HepG2 (cell line): ENCODE data around the gene NCBP2. TPM values are rescaled to one million over a fixed set of nuclear protein-coding genes. Genes with fewer than 3 reads are reported as not detected.

Experiments
- ATF1 ChIP-seq: IDR thresholded peaks from 2 replicates; pipeline ENCODE4 v1.6.1; 2016; ENCODE audit warnings: mild to moderate bottlenecking, control low read depth
- CENPBD1 ChIP-seq: sonication (generic); formaldehyde crosslinking; IDR thresholded peaks from 2 replicates; pipeline ENCODE4 v1.8.0; 2022; ENCODE audit warnings: missing genetic modification reagents, low read depth, mild to moderate bottlenecking, borderline replicate concordance
- DZIP1 ChIP-seq: sonication (generic); formaldehyde crosslinking; IDR thresholded peaks from 2 replicates; pipeline ENCODE4 v1.5.0; 2020; ENCODE audit warnings: mild to moderate bottlenecking, missing genetic modification reagents
- MBD4 ChIP-seq: IDR thresholded peaks from 2 replicates; pipeline ENCODE4 v1.6.1; 2012; ENCODE audit warnings: low read length, inconsistent platforms, borderline replicate concordance
- POLR2G ChIP-seq: fragments of 200-400 bp; formaldehyde crosslinking; IDR thresholded peaks from 2 replicates; pipeline ENCODE4 v1.6.1; 2018; ENCODE audit warnings: mild to moderate bottlenecking, low read depth, low read length, moderate library complexity
- RBFOX2 ChIP-seq: fragments of 200-400 bp; formaldehyde crosslinking; IDR thresholded peaks from 2 replicates; pipeline ENCODE4 v1.6.1; 2017; ENCODE audit warnings: low read depth, mild to moderate bottlenecking, low read length
- ZBED4 ChIP-seq: sonication (generic); formaldehyde crosslinking; IDR thresholded peaks from 2 replicates; pipeline ENCODE4 v1.4.0; 2020; ENCODE audit warnings: missing genetic modification reagents, borderline replicate concordance
- ZMAT5 ChIP-seq: sonication (generic); formaldehyde crosslinking; IDR thresholded peaks from 2 replicates; pipeline ENCODE4 v1.5.0; 2020; ENCODE audit warnings: mild to moderate bottlenecking, low read depth, missing genetic modification reagents, borderline replicate concordance
- ZMYM4 ChIP-seq: sonication (generic); formaldehyde crosslinking; IDR thresholded peaks from 2 replicates; pipeline ENCODE4 v1.8.1; 2023; ENCODE audit warnings: mild to moderate bottlenecking, missing genetic modification reagents
- ZNF160 ChIP-seq: sonication (generic); formaldehyde crosslinking; IDR thresholded peaks from 2 replicates; pipeline ENCODE4 v1.8.0; 2022; ENCODE audit warnings: mild to moderate bottlenecking, inconsistent platforms, missing genetic modification reagents
- ZNF256 ChIP-seq: sonication (generic); formaldehyde crosslinking; conservative IDR thresholded peaks from 2 replicates; pipeline ENCODE4 v1.4.0; 2020; ENCODE audit warnings: missing genetic modification reagents
- ZNF264 ChIP-seq: sonication (generic); formaldehyde crosslinking; IDR thresholded peaks from 2 replicates; pipeline ENCODE4 v1.4.0; 2020; ENCODE audit warnings: missing genetic modification reagents
- ZNF709 ChIP-seq: sonication (generic); formaldehyde crosslinking; IDR thresholded peaks from 2 replicates; pipeline ENCODE4 v1.5.0; 2020; ENCODE audit warnings: mild to moderate bottlenecking, missing genetic modification reagents
- ZNF749 ChIP-seq: sonication (generic); formaldehyde crosslinking; IDR thresholded peaks from 2 replicates; pipeline ENCODE4 v1.8.0; 2022; ENCODE audit warnings: mild to moderate bottlenecking, missing genetic modification reagents, moderate library complexity, borderline replicate concordance
- polyA plus RNA-seq, 8 experiments: library from polyadenylated mRNA; depleted of rRNA in 3 of 8; stranded (reverse) in 7 of 8; unstranded in 1 of 8; fragments of >200 nt; fragmentation: Illumina TruSeq in 4 of 8; extraction: Trizol in 4 of 8; gene quantifications; 2 replicates each; pipeline versions ENCODE4 v1.2.1 to v1.2.3, GENCODE V29; 2011 to 2016; ENCODE audit warnings: low read depth in 4 of 8, missing spikeins in 1 of 8, mixed read lengths in 1 of 8; ENCODE audit not compliant: insufficient read depth in 1 of 8
- total RNA-seq, 5 experiments: library from RNA; depleted of rRNA; stranded (reverse); fragments of >200 nt; fragmentation: Illumina TruSeq; extraction: Trizol; gene quantifications; 2 replicates each; pipeline ENCODE4 v1.2.3, GENCODE V29; 2016; ENCODE audit warnings: low read depth in 1 of 5

The NCBP2 gene
- total and polyA plus RNA-seq, 2 of the 13 experiments (the other 11 are each of a cell fraction or from before 2014, with no cell fraction given) = 58.7 to 95.5 TPM

DNA sequence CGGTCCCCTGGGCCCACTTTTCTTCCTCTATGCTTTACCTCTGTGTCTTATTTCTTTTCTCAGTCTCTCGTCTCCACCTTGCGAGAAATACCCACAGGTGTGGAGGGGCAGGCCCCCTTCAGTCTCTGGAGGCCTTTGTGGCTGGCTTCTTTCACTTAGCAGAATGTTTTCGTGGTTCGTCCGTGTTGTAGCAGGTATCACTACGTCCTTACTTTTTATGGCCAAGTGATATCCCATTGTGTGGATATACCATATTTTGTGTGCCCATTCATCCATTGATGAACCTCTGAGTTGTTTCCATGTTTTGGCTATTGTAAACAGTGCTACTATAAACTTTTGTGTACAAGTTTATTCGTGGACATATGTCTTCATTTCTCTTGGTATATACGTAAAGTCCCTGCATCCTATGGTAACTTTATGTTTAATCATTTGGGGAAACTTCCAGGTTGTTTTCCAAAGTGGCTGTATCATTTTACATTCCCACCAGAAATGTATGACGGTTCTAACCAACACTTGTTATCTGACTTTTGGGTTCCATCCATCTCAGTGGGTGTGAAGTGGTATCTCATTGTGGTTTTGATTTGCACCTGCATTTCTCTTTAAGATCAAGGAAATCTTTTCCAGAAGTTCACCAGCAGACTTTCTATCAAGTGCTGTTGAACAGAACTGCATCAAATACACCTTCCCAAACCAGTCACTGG lies 20.8 kb upstream of the NCBP2 start (continued):
- TF ChIP-seq DZIP1 (CRISPR knock-in tag) = no peak
- 0 out of 2 replicates have a peak, but pooled peaks have one; percentile 19 for TF ChIP-seq ZNF749 (CRISPR knock-in tag)
- TF ChIP-seq ATF1 (CRISPR knock-in tag) = 0 out of 2 replicates have a peak, but pooled peaks have one; percentile 8
- TF ChIP-seq RBFOX2 = peak; percentile 71; the same call in 1 of the 2 replicates
- 0 out of 2 replicates have a peak, but pooled peaks have one; percentile 28 for TF ChIP-seq ZNF709 (CRISPR knock-in tag)
- TF ChIP-seq ZNF264 (CRISPR knock-in tag) = 0 out of 2 replicates have a peak, but pooled peaks have one; percentile 12
- 0 out of 2 replicates have a peak, but pooled peaks have one; percentile 51 for TF ChIP-seq ZNF160 (CRISPR knock-in tag)
- TF ChIP-seq ZBED4 = peak; percentile 47; the same call in 1 of the 2 replicates
- TF ChIP-seq ZMYM4 (CRISPR knock-in tag) = peak; percentile 24; the same call in 1 of the 2 replicates
- no peak for TF ChIP-seq ZNF256 (CRISPR knock-in tag)
- 0 out of 2 replicates have a peak, but pooled peaks have one; percentile 4 for TF ChIP-seq CENPBD1
- TF ChIP-seq POLR2G = peak; percentile 65
- no peak for TF ChIP-seq ZMAT5 (CRISPR knock-in tag)
- peak; percentile 48; the same call in 1 of the 2 replicates for TF ChIP-seq MBD4
